OCI-LY3 (cell line): Measurements from ENCODE around the gene TNS1.

Experiments
- CTCF ChIP-seq: fragments of 200-600, 300-600 bp; sonication (generic); IDR thresholded peaks from 2 replicates; pipeline ENCODE4 v1.5.1; 2014; ENCODE audit warnings: antibody characterized with exemption, low read length, low read depth
- EZH2phosphoT487 ChIP-seq: fragments of 200-600 bp; shearing (Covaris generic); IDR thresholded peaks from 2 replicates; pipeline ENCODE4 v1.6.1; 2018; ENCODE audit warnings: antibody characterized with exemption, mixed run types, low read depth

GRCh38 chr2:217783243-217783642 lies 219.6 kb downstream of the TNS1 start:
- no peak for TF ChIP-seq CTCF
- TF ChIP-seq EZH2phosphoT487: no peak
